LNCAP (cell line): ENCODE data around the gene CTCF.

Experiments used
- CTCF ChIP-seq: fragments of 450-650 bp; IDR thresholded peaks from 2 replicates; pipeline ENCODE4 v1.5.1; 2017; ENCODE audit warnings: mild to moderate bottlenecking

Gene CTCF

GRCh38 chr16:67543582-67543981, 18.7 kb upstream of the CTCF start:
- TF ChIP-seq CTCF: no peak

- TF ChIP-seq CTCF: no peak
Measured at GRCh38 chr16:67544329-67544841, 17.9 kb upstream of the CTCF start.

DNA sequence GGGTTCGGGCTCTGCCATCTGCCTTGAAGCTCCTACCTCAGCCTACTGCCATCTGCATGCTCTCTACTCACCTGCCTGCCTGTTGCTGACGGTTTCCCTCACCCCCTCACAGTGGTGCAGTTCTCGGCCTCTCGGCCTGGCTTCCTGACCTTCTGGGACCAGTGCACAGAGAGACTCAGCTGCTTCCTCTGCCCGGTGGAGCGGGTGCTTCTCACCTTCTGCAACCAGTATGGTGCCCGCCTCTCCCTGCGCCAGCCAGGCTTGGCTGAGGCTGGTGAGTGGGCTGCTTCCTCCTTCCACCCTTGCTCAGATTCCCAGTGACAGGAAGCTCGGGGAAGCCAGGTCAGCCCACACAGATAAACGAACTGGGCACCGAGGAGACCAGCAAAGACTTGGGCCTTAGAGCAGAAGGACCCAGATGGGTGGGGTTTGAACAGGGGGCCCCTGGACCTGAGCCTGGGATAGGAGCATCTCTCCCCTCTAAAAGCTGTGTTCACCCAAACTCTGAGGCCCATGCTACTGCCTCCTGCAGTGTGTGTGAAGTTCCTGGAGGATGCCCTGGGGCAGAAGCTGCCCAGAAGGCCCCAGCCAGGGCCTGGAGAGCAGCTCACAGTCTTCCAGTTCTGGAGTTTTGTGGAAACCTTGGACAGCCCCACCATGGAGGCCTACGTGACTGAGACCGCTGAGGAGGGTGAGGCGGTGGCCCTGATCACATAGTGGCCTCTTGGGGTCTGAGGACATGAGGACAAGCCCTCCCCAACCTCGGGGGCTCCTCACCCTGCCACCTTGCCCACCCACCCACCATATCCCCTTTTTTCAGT, 17.3 kb upstream of the CTCF start:
- TF ChIP-seq CTCF: no peak

DNA sequence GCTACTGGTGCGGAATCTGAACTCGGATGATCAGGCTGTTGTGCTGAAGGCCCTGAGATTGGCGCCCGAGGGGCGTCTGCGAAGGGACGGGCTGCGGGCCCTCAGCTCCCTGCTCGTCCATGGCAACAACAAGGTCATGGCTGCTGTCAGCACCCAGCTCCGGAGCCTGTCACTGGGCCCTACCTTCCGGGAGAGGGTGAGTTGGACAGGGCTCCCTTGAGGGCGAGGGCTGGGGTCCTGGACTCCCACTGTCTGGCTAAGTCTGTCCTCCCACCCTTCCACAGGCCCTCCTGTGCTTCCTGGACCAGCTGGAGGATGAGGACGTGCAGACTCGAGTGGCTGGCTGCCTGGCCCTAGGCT, 16.7 kb upstream of the CTCF start:
- no peak for TF ChIP-seq CTCF

- no peak for TF ChIP-seq CTCF
Measured at GRCh38 chr16:67546091-67546501, 16.2 kb upstream of the CTCF start.

- peak; percentile 97 for TF ChIP-seq CTCF
Measured at GRCh38 chr16:67546761-67547422, 15.4 kb upstream of the CTCF start.

- no peak for TF ChIP-seq CTCF
Measured at GRCh38 chr16:67547423-67548264, 14.7 kb upstream of the CTCF start.
